Prostate gland (tissue), 2 donors: ENCODE results near the gene FAM170B.

Experiments
- POLR2A ChIP-seq: fragments of 450-650 bp; IDR thresholded peaks from one replicate; pipeline ENCODE4 v1.6.1; 2016; ENCODE audit warnings: antibody characterized with exemption, mild to moderate bottlenecking
- POLR2AphosphoS5 ChIP-seq: sonication (generic); formaldehyde crosslinking; IDR thresholded peaks from one replicate; pipeline ENCODE4 v1.6.1; 2017; ENCODE audit warnings: antibody characterized with exemption
- TF ChIP-seq, protein P1 (sequence below), 4 experiments: fragments of 200-600 bp in 2 of 4; fragments of 450-650 bp in 2 of 4; sonication (generic) in 2 of 4; IDR thresholded peaks; 1 replicate in 3 of 4; 2 replicates in 1 of 4; pipeline ENCODE4 v1.5.1; 2016 to 2019; ENCODE audit warnings: antibody characterized with exemption in 4 of 4, mild to moderate bottlenecking in 2 of 4, moderate library complexity in 2 of 4

DNA sequence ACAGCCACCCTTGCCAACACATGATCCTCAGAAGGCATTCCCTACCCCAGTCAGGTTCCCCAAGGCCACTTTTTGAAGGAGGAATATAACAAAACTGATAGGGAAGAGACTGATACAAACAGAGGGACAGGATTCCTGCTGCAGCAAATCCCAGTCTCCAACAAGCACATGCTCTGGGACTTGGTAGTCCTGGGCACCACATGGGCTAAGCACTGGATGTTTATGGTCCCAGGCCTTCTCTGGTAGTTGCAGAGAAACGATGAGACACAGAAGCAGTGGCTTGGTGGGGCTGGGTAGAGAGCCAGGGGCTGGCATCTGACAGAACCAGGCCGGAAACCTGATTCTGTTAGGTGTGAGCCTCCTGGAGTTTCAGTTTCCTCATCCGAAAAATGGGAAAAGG is 21.7 kb downstream of the FAM170B start:
- TF ChIP-seq POLR2A (no peak), POLR2AphosphoS5 (no peak)
- TF ChIP-seq, protein P1, sequence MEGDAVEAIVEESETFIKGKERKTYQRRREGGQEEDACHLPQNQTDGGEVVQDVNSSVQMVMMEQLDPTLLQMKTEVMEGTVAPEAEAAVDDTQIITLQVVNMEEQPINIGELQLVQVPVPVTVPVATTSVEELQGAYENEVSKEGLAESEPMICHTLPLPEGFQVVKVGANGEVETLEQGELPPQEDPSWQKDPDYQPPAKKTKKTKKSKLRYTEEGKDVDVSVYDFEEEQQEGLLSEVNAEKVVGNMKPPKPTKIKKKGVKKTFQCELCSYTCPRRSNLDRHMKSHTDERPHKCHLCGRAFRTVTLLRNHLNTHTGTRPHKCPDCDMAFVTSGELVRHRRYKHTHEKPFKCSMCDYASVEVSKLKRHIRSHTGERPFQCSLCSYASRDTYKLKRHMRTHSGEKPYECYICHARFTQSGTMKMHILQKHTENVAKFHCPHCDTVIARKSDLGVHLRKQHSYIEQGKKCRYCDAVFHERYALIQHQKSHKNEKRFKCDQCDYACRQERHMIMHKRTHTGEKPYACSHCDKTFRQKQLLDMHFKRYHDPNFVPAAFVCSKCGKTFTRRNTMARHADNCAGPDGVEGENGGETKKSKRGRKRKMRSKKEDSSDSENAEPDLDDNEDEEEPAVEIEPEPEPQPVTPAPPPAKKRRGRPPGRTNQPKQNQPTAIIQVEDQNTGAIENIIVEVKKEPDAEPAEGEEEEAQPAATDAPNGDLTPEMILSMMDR (IDR thresholded peaks at IDR 0.05) = no peak
